Measurements from ENCODE around the gene C1S. TPM values are rescaled to one million over a fixed set of nuclear protein-coding genes. Genes with fewer than 3 reads are reported as not detected.
"Not testable (repeated sequence)": the region's sequence is repeated elsewhere in the genome, so short reads cannot be mapped to it uniquely, and the experiment has no call there.

C1S gene
- total RNA-seq, 1 donor from 2014 or later, result 87.7 TPM

DNA sequence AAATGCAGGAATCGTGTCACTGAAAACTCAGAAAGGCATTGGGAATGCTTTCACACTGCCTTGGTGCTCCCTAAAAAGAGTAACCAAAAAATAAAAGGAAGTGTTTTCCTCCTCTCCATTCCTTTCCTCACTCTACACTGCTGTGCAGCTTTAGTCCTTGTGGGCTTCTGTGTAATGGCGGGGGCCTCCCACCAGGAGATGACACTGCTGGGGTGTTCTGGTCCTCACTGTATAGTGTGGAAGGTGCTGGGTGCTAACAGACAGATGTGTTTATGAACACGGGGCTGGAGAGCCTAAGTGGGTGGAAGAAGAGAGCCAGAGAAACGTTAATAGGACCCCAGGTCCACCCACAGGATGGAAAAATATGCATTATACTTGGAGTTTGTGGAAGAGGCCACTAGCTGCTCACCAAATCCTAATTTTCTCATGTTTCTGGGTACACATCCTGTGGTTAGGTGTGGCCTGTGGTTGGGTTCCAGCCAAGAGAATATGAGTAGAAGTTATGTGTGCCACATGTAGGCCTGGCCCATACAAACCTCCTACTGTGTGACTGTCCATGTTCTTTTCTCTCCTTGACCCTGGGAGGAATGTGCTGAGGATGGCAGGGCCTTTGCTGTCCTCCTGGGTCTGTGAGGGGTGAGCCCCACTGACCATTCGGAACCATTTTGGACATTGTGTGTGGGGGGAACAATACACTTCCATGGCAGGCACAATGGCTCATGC is 14.0 kb upstream of the C1S start:
- DNase-seq, result no peak

DNA sequence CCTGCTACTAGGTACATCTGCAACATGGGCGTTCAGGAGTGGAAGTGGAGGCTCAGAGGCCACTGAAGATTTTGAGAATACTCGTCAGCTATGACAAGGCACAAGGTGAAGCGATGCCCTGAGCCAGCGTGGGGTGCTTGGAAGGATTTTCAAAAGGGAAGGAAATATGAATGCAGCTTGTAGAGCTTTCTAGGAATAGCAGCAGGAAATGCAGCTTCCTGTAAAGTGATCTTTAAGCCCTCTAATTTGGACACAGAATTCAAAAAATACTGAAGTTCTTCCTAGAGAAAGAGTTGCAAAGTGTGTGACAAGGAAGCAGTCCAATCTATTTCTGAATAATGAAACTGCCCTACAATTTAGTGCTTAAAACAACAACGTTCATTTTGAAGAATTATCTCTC is 13.2 kb upstream of the C1S start:
- no peak for DNase-seq

DNA sequence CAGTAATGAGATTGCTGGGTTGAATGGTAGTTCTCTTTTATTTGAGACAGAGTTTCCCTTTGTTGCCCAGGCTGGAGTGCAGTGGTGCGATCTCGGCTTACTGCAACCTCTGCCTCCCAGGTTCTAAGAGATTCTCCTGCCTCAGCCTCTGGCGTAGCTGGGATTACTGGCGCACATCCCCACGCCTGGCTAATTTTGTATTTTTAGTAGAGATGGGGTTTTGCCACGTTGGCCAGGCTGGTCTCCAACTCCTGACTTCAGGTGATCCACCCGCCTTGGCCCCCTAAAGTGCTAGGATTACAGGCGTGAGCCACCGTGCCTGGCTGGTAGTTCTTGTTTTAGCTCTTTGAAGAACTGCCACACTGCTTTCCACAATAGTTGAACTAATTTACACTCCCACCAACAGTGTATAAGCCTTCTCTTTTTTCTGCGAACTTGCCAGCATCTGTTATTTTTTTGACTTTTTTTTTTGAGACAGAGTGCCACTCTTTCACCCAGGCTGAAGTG is 11.0 kb upstream of the C1S start:
- DNase-seq, result not testable (repeated sequence)

DNA sequence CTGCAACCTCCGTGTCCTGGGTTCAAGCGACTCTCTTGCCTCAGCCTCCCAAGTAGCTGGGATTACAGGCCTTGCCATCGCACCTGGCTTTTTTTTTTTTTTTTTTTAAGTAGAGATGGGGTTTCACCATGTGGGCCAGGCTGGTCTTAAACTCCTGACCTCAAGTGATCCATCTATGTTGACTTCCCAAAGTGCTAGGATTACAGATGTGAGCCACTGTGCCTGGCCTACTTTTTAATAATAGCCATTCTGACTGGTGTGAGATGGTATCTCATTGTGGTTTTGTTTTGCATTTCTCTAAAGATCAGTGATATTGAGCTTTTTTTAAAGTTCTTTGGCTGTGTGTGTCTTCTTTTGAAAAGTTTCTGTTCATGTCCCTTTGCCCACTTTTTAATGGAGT is 10.5 kb upstream of the C1S start:
- DNase-seq, result not testable (repeated sequence)

DNA sequence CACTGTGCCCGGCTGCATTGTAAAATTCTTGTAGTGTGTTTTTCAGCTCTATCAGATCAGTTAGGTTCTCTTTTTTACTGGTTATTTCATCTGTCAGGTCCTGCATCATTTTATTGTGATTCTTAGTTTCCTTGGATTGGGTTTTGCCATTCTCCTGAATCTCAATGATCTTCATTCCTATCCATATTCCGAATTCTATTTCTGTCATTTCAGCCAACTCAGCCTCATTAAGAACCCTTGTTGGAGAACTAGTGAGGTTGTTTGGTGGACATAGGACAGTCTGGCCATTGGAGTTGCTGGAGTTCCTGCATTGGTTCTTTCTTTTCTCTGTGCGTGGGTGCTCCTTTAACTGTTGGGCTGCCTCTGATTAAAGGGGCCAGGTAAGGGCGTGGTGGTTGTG is 5.6 kb upstream of the C1S start:
- no peak for DNase-seq

DNA sequence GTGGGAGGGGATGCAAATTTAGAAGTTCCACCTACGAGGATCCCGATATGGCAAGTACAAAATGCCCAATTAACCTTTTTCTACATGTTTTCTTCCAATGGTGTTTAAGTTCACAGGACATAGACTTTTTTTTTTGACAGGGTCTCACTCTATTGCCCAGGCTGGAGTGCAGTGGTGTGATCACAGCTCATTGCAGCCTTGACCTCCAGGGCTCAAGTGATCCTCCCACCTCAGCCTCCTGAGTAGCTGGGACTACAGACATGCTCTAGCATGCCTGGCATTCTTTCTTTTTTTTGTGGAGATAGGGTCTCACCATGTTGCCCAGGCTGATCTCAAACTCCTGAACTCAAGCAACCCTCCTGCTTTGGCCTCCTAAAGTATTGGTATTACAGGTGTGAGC is 4.8 kb upstream of the C1S start:
- not testable (repeated sequence) for DNase-seq

DNA sequence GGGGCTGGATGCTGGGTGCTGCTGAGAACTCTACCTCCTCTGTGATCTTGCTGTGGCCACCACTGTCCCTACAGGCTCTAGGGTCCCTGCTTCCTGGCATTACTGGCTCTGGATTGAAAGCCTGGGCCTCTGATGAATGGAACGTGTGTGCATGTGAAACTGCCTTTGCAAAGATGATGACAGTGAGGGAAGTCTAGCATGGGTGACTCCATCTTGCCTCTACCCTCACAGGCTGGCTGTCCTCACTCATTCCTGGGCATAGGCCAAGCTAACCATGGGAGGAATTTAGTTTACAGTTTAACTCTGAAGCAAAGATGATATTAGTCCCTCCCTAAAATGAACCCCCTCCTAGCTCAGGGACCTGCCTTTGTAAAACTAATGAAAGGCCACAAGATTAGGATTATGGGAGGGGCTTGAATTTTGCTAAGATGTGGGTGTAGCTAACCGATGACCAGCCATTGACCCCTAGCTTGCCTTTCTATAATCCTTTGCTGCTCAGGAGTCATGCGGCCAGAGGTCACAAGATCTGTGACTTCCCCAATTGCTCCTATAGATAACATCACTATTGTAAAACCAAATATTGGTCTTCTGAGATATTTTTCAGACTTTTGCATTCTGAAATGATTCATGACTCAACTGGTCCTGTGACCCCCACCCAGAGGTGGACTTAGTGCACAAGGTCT is 2.2 kb upstream of the C1S start:
- no peak for DNase-seq

DNA sequence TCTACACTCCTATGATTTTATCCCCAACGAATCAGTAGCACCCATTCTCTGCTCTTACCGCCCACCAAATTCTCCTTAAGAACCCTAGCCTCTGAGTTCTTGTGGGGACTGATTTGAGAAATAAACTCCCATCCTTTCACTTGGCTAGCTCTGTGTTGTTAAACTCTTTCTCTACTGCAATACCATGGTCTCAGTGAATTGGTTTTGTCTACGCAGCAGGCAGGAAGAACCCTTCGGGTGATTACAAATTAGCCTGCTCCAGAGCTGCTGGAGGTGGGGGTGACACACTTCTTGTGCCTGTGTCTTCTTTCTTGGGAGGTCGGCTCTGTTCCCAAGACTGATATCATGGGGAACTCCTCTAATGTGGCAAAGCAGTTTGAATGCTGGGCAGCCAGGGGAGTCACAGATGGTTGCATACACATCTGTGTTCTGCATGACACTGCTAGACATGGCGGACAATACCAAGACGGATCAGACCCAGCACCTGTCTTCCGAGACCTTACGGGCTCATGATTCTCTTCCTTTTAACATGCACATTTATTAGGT is 1.6 kb upstream of the C1S start:
- no peak for DNase-seq

DNA sequence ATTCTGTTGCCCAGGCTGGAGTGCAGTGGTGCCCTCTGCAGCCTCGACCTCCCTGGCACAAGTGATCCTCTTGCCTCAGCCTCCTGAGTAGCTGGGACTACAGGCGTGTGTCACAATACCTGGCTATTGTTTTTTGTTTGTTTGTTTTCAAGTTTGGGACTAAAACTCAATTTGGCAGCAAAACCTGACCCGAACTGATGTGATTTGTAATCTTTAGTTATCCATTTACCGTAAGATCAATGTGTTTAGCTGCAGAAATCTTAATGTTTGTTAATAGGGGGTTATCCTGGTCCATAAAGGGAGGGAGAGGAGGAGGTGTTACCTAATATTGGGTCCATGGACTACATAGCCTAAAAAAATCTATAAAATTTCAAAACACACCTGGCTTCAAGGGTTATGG is 738 bp upstream of the C1S start:
- no peak for DNase-seq

DNA sequence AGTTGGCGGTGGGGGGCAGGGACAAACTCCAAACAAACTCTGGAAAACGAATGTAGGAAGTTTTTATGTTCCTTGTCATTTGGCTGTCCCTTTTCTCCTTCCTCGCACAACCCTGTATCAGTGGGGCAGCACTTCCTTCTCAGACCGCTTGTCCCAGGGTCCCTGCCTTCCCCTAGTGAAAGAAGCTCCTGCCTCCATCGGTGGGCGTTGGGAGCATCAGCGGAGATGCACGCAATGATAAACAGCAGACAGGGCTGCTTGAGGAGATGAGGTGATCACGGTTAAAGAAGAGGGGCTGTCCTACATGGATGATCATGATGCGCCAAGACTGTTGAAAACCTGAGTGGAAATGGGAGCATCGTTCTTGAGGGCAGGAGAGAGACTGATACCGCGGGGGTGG is 620 bp downstream of the C1S start:
- no peak for DNase-seq

DNA sequence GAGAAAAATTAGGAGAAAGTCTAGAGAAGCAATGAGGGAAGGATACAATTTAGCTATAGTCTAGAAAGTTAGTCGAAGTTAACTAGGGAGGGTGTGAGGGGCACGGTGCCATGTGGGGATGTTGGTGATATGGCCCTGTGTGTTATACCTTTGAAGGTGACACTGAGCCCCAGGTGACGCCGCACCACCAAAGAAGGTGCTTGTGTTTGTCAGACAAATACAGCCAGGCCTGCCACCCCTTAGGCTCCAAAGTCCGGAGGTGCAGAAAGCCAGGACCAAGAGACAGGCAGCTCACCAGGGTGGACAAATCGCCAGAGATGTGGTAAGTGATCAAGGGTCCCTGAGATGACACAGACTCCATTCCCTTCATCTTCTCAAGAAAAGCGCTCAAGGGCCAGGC is 1.1 kb downstream of the C1S start:
- no peak for DNase-seq

DNA sequence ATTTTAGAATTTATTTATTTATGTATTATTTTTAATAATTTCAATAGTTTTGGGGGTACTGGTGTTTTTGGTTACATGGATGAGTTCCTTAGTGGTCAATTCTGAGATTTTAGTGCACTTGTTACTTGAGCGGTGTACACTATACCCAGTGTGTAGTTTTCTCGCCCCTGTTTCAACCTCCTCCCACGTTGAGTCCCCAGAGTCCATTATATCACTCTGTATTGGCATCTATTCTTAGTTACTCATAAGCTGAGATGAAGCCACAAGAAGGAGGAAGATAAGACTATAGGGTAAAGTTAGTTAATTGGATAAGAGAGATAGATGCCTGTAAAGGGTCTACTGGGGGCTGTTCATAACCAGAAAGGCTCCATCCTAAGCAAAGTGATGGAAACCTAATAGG is 4.0 kb downstream of the C1S start:
- DNase-seq, result no peak

DNA sequence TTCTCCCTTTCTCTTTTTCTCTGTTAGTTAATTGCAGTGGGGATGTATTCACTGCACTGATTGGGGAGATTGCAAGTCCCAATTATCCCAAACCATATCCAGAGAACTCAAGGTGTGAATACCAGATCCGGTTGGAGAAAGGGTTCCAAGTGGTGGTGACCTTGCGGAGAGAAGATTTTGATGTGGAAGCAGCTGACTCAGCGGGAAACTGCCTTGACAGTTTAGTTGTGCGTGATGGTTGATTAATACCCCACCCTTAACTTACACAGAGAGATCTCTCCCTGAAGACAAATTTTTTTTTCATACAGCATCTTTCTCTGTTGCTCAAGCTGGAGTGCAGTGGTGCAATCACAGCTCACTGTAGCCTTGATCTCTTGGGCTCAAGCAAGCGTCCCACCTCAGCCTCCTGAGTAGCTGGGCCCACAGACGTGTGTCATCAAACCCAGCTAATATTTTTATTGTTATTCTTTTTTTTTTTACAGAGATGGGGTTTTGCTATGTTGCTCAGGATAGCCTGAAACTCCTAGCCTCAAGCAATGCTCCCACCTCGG is 4.6 kb downstream of the C1S start:
- no peak for DNase-seq

DNA sequence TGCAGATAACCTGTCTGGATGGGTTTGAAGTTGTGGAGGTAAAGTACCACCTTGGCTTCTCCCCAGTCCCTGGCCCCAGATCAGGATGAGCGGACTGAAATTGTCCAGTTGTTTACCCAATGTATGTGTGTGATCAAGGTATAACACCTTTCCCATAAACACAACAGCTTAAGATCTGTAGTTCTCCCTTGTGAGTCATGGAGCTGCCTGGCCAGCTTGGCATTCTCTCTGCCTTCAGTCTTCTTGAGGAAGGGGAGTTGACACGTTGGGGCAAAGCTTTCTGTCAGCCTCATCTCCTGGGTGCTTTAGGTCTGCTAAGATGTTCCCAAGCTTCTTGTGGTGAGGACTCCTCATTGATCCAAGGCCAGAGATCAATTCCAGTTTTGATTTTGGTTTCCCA is 6.1 kb downstream of the C1S start:
- no peak for DNase-seq

DNA sequence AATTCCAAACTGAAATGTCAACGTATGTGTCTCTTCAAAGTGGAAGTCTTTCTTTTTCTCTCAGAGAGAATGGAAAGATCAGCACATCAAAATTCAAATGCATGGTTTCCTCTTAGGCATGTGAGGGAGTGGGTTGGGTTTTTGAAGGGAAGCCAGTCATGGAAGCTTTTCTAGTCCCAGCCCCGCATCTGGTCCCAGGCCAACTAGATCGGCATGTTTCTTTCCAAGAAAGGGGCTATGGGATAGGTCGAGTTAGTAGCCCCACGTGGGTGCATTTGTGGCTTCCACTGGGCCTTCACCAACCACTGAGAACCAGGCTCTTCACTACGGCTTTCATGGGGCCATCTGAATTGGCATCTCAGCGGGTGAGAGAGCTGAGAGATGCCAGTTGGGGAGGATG is 6.6 kb downstream of the C1S start:
- no peak for DNase-seq

DNA sequence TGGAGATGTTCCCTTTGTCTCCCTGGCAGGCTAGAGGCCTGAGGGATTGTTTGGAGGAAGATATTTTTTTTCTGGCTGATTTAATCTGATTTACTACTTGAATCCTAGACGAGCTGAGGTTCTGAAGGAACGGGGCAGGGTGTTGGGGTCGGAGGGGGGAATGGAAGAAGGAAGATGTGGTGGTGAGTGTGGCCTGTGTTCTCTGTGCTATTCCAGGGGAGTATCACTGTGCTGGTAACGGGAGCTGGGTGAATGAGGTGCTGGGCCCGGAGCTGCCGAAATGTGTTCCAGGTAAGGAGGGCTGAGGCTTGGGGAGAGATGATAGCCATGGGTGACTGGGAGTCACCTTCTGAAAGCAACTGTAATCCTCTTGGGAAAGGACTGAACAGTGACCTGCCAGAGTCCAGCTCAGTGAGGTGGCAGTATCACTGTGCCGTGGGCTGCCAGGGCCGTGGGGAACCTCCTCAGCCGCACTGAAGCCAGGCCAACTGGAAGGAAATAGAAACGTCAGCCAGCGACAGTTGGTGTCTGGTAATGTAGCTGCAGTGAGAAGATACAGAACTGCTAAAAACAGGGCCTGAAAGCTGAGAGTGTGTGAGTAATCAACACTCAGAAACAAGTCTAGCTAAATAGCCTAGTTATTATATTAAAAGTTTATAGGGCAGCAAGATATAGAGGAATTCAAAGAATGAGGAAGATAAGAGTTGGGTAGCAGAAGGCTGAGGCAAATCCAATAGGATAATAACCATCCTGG is 7.9 kb downstream of the C1S start:
- DNase-seq, result peak; percentile 53

DNA sequence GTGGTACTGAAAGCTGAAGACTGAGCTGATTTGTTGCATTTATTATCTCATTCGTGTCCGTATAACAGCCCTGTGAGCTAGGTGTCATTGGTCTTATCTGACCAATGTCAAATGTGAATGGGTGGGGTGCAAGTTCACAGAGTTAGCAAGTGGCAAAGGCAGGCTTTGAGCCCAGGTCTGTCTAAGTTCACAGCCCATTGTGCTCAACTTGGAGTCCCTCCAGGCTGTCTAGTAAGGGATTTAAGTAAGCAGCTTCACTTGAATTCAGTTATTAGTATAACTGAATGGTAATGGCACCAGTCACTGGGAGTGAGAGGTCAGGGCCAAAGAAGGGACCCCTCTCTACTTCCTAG is 8.5 kb downstream of the C1S start:
- DNase-seq, result no peak

DNA sequence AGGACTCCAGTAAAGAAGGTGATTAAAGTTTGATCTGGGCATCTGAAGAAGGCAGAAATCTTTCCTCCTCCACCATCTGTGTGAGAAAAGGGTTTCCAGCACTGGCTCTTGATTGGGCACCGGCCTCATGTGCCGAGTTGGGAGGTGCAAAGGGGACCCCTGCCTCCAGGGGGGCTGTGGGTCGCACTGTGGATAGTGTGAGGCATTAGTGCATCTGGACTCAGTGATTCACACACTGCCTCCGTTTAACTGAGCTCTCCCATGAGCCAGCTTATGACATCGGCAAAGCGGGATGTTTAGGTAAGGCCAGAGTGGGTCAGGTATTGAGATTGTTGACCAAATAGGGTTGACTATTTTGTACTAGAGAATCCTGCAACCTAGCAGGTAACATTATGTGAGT is 8.9 kb downstream of the C1S start:
- DNase-seq, result no peak

DNA sequence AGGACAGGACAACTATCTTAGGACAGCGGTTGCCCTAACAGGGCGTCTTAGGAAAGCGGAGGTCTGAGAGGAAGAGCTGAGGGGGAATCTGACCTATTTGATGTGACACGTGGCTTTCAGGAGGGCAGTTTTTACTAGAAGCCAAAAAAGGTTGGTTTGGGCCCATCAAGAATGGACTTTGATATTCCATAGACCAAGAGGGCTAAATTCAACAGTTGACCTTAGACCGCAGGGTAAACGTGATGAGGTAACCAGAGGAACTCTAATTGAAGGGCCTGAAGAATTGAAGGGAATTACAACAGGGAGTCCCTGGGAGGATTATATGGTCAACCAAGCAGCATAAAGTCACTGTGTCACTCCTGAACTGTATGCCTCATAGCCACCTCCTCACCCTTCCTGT is 11.5 kb downstream of the C1S start:
- no peak for DNase-seq

DNA sequence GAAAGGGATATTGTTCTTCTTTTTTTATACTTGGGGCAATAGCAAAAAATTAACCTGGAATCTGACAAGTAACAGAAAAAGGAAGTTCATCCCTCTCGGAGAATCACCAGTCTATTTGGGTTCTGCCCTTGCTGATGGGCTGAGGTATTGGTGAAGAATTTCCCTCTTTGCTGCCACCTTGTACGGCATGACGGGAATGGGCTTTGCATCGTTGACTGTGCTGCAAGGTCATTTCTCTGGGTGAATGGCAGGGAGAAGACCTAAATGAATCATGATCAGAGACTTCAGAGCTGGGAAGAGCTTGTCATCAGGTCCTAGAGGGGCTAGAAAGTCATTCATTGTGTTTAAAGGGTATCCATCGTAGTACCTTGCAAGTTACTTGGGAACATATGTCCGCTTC is 12.0 kb downstream of the C1S start:
- DNase-seq, result no peak

DNA sequence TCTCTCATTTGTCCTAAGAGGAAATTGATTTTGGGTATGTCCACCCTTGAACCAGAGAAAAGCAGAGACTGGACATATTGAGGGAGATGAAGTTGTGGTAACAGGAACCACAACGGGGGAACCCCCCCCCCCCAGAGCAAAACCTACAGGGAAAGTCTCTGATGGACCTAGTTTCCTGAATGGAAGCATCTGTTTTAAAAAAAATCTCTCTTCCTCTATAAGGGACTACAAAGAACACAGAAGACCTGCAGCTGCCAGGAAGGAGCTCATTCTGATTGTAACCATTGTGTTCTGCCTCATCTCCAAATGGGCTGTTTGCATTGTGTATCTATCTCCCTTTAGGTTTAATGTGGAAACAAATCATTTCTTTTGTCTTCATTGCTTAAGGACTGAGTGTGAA is 13.4 kb downstream of the C1S start:
- DNase-seq, result no peak

DNA sequence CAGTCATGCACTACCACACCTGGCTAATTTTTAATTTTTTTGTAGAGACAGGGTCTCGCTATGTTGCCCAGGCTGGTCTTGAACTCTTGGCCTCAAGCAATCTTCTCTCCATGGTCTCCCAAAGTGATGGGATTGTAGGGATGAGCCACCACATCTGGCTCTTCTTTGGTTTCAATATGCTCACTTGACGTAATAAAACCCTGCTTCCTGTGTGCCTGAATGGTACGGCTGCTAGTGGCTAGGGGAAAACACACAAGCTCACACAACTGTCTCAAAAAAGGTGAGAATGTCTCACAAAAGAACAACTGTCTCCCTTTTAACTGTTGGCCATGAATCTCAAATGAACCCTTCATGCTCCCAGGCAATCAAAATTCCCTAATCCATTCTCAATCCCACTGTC is 15.0 kb downstream of the C1S start:
- no peak for DNase-seq

DNA sequence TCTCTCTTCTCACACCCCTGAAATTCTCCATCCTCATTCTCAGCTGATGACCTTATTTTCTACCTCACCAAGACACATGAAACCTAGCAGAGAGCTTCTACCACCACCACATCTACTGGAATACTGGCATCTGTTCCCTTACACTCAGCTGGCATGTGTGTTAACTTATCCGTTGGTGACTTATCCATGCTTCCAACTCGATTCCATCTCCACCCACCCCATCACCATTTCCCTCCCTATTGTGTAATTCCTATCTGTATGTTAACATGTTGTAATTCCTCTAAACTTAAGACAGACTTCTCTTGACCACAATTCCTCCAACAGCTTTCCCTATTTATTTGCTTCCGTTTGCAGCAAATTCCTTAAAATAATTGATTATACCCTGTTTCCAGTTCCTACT is 15.4 kb downstream of the C1S start:
- no peak for DNase-seq

Measured in tongue (tissue), 2 donors.